Parathyroid adenoma (tissue), 2 donors: Measurements from ENCODE around the gene C20orf204.

Experiments
- H2AFZ ChIP-seq: fragments of 300-600 bp; sonication (generic); one replicate; pipeline ENCODE4 v1.7.0; 2017; ENCODE audit warnings: antibody characterized with exemption, mild to moderate bottlenecking
- H3K27ac ChIP-seq: fragments of 300-600 bp; sonication (generic); one replicate; pipeline ENCODE4 v1.7.0; 2017
- H3K27me3 ChIP-seq: fragments of 300-600 bp; sonication (generic); one replicate; pipeline ENCODE4 v1.7.0; 2017; ENCODE audit warnings: low read length; ENCODE audit not compliant: control insufficient read depth, insufficient read depth
- H3K36me3 ChIP-seq: fragments of 300-600 bp; sonication (generic); one replicate; pipeline ENCODE4 v1.7.0; 2017; ENCODE audit warnings: low read length; ENCODE audit not compliant: control insufficient read depth, insufficient read depth
- H3K4me1 ChIP-seq: fragments of 300-600 bp; sonication (generic); one replicate; pipeline ENCODE4 v1.7.0; 2017; ENCODE audit warnings: control low read depth
- H3K4me2 ChIP-seq: fragments of 300-600 bp; sonication (generic); one replicate; pipeline ENCODE4 v1.7.0; 2017; ENCODE audit warnings: low read length
- H3K4me3 ChIP-seq: fragments of 300-600 bp; sonication (generic); one replicate; pipeline ENCODE4 v1.7.0; 2017; ENCODE audit warnings: low read depth, low read length
- H3K79me2 ChIP-seq: fragments of 300-600 bp; sonication (generic); one replicate; pipeline ENCODE4 v1.7.0; 2017; ENCODE audit warnings: control low read depth
- H3K9ac ChIP-seq: fragments of 300-600 bp; sonication (generic); one replicate; pipeline ENCODE4 v1.7.0; 2017; ENCODE audit warnings: mild to moderate bottlenecking
- H3K9me3 ChIP-seq: fragments of 300-600 bp; sonication (generic); one replicate; pipeline ENCODE4 v1.7.0; 2017; ENCODE audit warnings: low read length; ENCODE audit not compliant: control insufficient read depth
- CTCF ChIP-seq: fragments of 300-600 bp; sonication (generic); IDR thresholded peaks from one replicate; pipeline ENCODE4 v1.7.0; 2017; ENCODE audit warnings: antibody characterized with exemption, mild to moderate bottlenecking
- donor health status: primary hyperparathyroidism.

C20orf204 gene

GRCh38 chr20:64071341-64072332 lies 35.7 kb downstream of the C20orf204 start:
- H3K27me3 ChIP-seq: no peaks in the 10 kb centered on the region

GRCh38 chr20:64072498-64073063 lies 36.6 kb downstream of the C20orf204 start:
- Histone ChIP-seq H3K4me3 (no peak overlapping the region), H3K4me1 (no peaks in the 10 kb centered on the region), H3K9me3 (no peaks in the 10 kb centered on the region), H3K79me2 (no peaks in the 10 kb centered on the region), H3K27ac (no peak overlapping the region), H3K4me2 (no peak overlapping the region), H2AFZ (no peak overlapping the region), H3K27me3 (no peaks in the 10 kb centered on the region), H3K36me3 (no peaks in the 10 kb centered on the region), H3K9ac (no peak overlapping the region)
- TF ChIP-seq CTCF: no peak

More at GRCh38 chr20:64071341-64072332, 35.7 kb downstream of the C20orf204 start:
- no peak for TF ChIP-seq CTCF
- H3K9ac ChIP-seq: no peak overlapping the region
- H3K36me3 ChIP-seq: no peaks in the 10 kb centered on the region
- no peak overlapping the region for H3K4me3 ChIP-seq
- H2AFZ ChIP-seq: no peak overlapping the region
- H3K79me2 ChIP-seq: no peaks in the 10 kb centered on the region
- H3K27ac ChIP-seq: no peak overlapping the region
- H3K4me1 ChIP-seq: no peaks in the 10 kb centered on the region
- no peaks in the 10 kb centered on the region for H3K9me3 ChIP-seq
- H3K4me2 ChIP-seq: no peak overlapping the region

GRCh38 chr20:64073476-64074183 lies 37.6 kb downstream of the C20orf204 start:
- no peak for TF ChIP-seq CTCF
- Histone ChIP-seq H3K9ac (no peak overlapping the region), H3K79me2 (no peaks in the 10 kb centered on the region), H3K27ac (no peak overlapping the region), H3K36me3 (no peaks in the 10 kb centered on the region), H3K4me3 (no peak overlapping the region), H2AFZ (no peak overlapping the region), H3K27me3 (no peaks in the 10 kb centered on the region), H3K9me3 (no peaks in the 10 kb centered on the region), H3K4me1 (peaks cover 4% of the 10 kb centered on the region), H3K4me2 (no peak overlapping the region)

GRCh38 chr20:64074184-64074789 lies 38.3 kb downstream of the C20orf204 start:
- Histone ChIP-seq H3K27me3 (no peaks in the 10 kb centered on the region), H3K4me2 (no peak overlapping the region), H3K4me1 (peaks cover 8% of the 10 kb centered on the region), H2AFZ (no peak overlapping the region), H3K79me2 (no peaks in the 10 kb centered on the region), H3K9me3 (no peaks in the 10 kb centered on the region), H3K36me3 (no peaks in the 10 kb centered on the region), H3K9ac (no peak overlapping the region), H3K4me3 (no peak overlapping the region), H3K27ac (no peak overlapping the region)
- no peak for TF ChIP-seq CTCF
